ENCODE data around the gene CBX5. TPM values are rescaled to one million over a fixed set of nuclear protein-coding genes. Genes with fewer than 3 reads are reported as not detected.

Gene CBX5
- polyA plus RNA-seq, 1 of the 3 experiments (the other 2 are of a cell fraction) = 11.6 TPM

DNA sequence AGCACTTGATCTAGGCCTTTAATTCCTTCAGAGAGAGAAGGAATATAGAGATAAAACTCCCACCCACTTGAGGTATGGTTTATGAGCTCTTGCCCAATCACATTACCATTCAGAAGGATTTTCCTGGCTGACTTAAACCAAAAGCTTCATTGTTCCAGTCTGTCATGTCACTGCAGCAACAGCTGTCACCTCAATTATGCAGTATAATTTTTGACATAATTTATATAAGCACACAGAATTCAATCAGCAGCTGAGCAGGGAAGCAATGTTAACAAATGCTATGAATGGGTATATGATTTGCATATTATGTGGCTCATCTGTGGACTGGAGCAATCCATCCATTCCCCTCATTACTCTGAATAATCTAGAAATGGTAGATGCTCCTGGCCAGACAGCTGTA lies 40.3 kb downstream of the CBX5 start:
- H3K27me3 ChIP-seq (ENCODE audit: insufficient read depth) = no peaks in the 10 kb centered on the region
- H3K9ac ChIP-seq = no peak overlapping the region
- H3F3A ChIP-seq (replicated peaks; ENCODE audit: insufficient read depth) = peaks cover 21% of the 10 kb centered on the region
- H3K9me2 ChIP-seq = no peaks in the 10 kb centered on the region
- TF ChIP-seq, protein P1, sequence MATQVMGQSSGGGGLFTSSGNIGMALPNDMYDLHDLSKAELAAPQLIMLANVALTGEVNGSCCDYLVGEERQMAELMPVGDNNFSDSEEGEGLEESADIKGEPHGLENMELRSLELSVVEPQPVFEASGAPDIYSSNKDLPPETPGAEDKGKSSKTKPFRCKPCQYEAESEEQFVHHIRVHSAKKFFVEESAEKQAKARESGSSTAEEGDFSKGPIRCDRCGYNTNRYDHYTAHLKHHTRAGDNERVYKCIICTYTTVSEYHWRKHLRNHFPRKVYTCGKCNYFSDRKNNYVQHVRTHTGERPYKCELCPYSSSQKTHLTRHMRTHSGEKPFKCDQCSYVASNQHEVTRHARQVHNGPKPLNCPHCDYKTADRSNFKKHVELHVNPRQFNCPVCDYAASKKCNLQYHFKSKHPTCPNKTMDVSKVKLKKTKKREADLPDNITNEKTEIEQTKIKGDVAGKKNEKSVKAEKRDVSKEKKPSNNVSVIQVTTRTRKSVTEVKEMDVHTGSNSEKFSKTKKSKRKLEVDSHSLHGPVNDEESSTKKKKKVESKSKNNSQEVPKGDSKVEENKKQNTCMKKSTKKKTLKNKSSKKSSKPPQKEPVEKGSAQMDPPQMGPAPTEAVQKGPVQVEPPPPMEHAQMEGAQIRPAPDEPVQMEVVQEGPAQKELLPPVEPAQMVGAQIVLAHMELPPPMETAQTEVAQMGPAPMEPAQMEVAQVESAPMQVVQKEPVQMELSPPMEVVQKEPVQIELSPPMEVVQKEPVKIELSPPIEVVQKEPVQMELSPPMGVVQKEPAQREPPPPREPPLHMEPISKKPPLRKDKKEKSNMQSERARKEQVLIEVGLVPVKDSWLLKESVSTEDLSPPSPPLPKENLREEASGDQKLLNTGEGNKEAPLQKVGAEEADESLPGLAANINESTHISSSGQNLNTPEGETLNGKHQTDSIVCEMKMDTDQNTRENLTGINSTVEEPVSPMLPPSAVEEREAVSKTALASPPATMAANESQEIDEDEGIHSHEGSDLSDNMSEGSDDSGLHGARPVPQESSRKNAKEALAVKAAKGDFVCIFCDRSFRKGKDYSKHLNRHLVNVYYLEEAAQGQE (IDR thresholded peaks at IDR 0.05; ENCODE audit: low read depth, low read length) = no peak
- TF ChIP-seq USF1 (IDR thresholded peaks at IDR 0.05; ENCODE audit: borderline replicate concordance, low read depth) (no peak), USF2 (IDR thresholded peaks at IDR 0.05; ENCODE audit: borderline replicate concordance, low read depth, low read length) (no peak), FOXM1 (IDR thresholded peaks at IDR 0.05; ENCODE audit: low read depth) (no peak), EZH2phosphoT487 (IDR thresholded peaks at IDR 0.05; ENCODE audit: borderline replicate concordance, low read depth) (no peak), MXI1 (IDR thresholded peaks at IDR 0.05; ENCODE audit: low read depth, low read length) (no peak), GABPA (IDR thresholded peaks at IDR 0.05; ENCODE audit: low read depth) (no peak), SMC3 (IDR thresholded peaks at IDR 0.05; ENCODE audit: low read depth, low read length) (no peak), POLR2AphosphoS5 (IDR thresholded peaks at IDR 0.05; ENCODE audit: low read depth, low read length) (no peak), RXRA (IDR thresholded peaks at IDR 0.05; ENCODE audit: borderline replicate concordance, low read depth) (no peak), RAD21 (IDR thresholded peaks at IDR 0.05; ENCODE audit: low read length) (no peak), TEAD4 (IDR thresholded peaks at IDR 0.05; ENCODE audit: borderline replicate concordance, insufficient read depth) (no peak), FOSL2 (IDR thresholded peaks at IDR 0.05; ENCODE audit: borderline replicate concordance, low read depth) (no peak), CTCF (IDR thresholded peaks at IDR 0.05) (no peak), YY1 (IDR thresholded peaks at IDR 0.05; ENCODE audit: low read depth) (no peak), FOXJ3 (CRISPR knock-in tag; IDR thresholded peaks at IDR 0.05) (no peak), TCF12 (IDR thresholded peaks at IDR 0.05) (no peak)
- TF ChIP-seq, protein P2, sequence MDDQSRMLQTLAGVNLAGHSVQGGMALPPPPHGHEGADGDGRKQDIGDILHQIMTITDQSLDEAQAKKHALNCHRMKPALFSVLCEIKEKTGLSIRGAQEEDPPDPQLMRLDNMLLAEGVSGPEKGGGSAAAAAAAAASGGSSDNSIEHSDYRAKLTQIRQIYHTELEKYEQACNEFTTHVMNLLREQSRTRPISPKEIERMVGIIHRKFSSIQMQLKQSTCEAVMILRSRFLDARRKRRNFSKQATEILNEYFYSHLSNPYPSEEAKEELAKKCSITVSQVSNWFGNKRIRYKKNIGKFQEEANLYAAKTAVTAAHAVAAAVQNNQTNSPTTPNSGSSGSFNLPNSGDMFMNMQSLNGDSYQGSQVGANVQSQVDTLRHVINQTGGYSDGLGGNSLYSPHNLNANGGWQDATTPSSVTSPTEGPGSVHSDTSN (IDR thresholded peaks at IDR 0.05) = no peak
- H3K36me3 ChIP-seq (replicated peaks in 1 of 2; ENCODE audit: control insufficient read depth in 1 of 2, insufficient read depth in 2 of 2, low read length in 1 of 2) = peaks cover 52 to 74% of the 10 kb centered on the region in 2 experiments
- DNase-seq = no peak
- H3K9me3 ChIP-seq = no peaks in the 10 kb centered on the region
- peaks cover 30% of the 10 kb centered on the region; the same call in 1 of the 2 replicates for H3K79me2 ChIP-seq (ENCODE audit: insufficient read depth)
- H2AFZ ChIP-seq (ENCODE audit: low read depth) = no peak overlapping the region
- H4K20me1 ChIP-seq (ENCODE audit: insufficient read depth) = no peaks in the 10 kb centered on the region
- no peak overlapping the region for H3K27ac ChIP-seq (ENCODE audit: low read depth in 2 of 2, low read length in 1 of 2)
- no peak overlapping the region for H3K4me2 ChIP-seq
- POLR2A ChIA-PET = interaction anchor here (1.8 kb wide), 1 partner anchor 41 kb away, joined by 4 read pairs; the partner anchor contains the start of gene HNRNPA1
- no peaks in the 10 kb centered on the region for H3K4me1 ChIP-seq (ENCODE audit: control insufficient read depth in 1 of 2, insufficient read depth in 2 of 2, low read depth in 1 of 2, low read length in 1 of 2)
- H3K4me3 ChIP-seq (ENCODE audit: low read depth in 2 of 2, low read length in 1 of 2) = no peak overlapping the region
- CTCF ChIA-PET = interaction anchor here (0.7 to 3.2 kb wide), 9 partner anchors 11 to 255 kb away, joined by 3 to 24 read pairs (median 4); partner anchors contain the start of gene HOXC10

Data from SK-N-SH (cell line).